GM18867 (cell line): ENCODE measurements around the gene SAA1.
"Not testable (repeated sequence)": the region's sequence is repeated elsewhere in the genome, so short reads cannot be mapped to it uniquely, and the experiment has no call there.

ENCODE experiments used
- ATAC-seq: cut with Tn5 transposase; IDR thresholded peaks from one replicate; pipeline ENCODE4 v1.9.1; 2021; ENCODE audit warnings: mild to moderate bottlenecking, moderate library complexity; ENCODE audit not compliant: unreplicated experiment

The SAA1 gene

DNA sequence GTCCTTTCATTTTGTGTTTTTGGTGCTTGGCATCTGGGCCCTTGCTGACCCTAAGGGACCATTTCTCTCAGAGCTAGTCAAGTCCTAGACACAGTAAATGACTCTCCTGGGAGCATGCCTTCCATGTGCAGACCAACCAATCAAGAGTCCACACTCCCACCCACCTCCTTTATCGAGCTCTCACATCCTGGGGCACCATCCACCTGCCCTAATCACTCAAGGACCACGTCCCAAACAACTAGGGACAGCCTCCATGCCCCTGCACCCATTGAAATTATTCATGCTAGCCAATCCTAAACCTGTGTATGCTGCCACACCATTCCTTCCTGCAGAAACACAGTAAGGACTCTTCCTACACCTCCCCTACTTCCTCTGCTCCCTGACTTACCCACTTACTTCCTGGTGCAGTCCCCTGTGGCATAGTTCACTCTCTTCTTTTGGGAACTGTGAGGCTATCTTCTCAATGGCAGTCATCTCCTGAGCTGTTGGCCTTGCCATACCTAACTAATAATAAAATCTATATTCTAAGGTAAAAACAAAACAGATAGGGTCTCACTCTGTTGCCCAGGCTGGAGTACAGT, 11.2 kb upstream of the SAA1 start:
- no peak for ATAC-seq

- no peak for ATAC-seq
Observed at GRCh38 chr11:18259259-18259658, 6.8 kb upstream of the SAA1 start.

GRCh38 chr11:18261721-18262120, 4.3 kb upstream of the SAA1 start:
- no peak for ATAC-seq

DNA sequence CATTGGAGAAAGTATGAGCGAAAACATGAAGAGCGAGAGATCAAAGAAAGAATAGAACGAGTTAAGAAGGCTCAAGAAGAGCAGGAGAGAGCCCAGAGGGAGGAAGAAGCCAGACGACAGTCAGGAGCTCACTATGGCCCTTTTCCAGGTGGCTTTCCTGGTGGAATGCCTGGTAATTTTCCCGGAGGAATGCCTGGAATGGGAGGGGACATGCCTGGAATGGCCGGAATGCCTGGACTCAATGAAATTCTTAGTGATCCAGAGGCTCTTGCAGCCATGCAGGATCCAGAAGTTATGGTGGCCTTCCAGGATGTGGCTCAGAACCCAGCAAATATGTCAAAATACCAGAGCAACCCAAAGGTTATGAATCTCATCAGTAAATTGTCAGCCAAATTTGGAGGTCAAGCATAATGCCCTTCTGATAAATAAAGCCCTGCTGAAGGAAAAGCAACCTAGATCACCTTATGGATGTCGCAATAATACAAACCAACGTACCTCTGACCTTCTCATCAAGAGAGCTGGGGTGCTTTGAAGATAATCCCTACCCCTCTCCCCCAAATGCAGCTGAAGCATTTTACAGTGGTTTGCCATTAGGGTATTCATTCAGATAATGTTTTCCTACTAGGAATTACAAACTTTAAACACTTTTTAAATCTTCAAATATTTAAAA, 3.2 kb upstream of the SAA1 start:
- ATAC-seq: not testable (repeated sequence)

DNA sequence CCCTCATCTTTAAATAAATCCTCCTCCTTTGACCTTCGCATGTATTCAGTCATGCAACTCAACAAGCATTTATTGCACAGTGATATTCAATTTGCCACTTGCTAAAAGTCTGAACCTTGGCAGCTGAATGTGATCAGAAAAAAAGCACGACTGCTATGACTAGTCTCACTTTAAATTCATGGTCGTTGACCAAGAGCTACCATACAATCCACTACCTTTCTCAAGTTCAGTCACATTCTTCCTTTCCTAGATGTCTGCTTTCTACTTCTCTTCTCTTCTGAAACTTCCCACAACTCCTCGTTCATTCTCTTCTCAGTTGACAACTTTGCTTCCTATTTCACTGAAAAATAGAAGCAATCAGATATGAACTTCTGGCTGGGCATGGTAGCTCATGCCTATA, 2.0 kb upstream of the SAA1 start:
- no peak for ATAC-seq

- no peak for ATAC-seq
Observed at GRCh38 chr11:18264677-18265555, 1.1 kb upstream of the SAA1 start.

- peak; percentile 72 for ATAC-seq
Observed at GRCh38 chr11:18267335-18268133, 1.5 kb downstream of the SAA1 start.

DNA sequence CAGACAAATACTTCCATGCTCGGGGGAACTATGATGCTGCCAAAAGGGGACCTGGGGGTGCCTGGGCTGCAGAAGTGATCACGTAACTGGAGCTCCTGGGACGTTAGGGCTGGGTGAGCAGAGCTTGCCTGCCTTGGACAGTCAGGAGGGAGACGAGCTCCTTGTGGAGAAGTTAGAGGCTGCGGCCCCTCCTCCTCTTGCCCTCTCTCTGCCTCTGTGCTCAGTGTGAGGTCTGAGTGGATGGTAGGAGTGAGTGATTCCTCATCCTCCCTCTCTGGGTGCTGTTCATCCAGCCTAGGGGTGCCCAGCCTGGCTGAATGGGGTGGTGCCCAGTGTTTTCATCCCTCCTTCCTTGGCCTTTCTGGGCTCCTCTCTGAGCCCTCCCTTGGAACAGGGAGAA, 3.2 kb downstream of the SAA1 start:
- ATAC-seq: not testable (repeated sequence)

GRCh38 chr11:18270102-18270501, 4.0 kb downstream of the SAA1 start:
- no peak for ATAC-seq

DNA sequence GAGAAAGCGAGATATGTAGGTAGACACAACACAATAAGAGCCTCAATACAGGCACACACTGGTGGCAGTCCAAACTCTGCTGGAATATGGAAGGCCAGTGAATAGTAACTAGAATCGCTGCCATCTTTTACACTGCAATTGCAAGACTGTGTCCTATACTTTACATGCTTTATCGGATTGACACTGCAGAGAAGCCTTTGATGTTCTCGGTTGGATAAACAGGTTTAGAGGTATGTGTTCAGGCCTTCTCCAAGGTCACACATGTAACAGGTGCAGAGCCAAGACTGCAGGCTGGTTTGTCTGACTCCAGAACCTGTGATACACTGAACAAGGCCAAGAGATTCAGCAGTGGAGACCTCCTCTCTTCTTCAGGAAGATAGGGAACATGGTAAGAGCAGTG, 5.1 kb downstream of the SAA1 start:
- ATAC-seq: no peak

DNA sequence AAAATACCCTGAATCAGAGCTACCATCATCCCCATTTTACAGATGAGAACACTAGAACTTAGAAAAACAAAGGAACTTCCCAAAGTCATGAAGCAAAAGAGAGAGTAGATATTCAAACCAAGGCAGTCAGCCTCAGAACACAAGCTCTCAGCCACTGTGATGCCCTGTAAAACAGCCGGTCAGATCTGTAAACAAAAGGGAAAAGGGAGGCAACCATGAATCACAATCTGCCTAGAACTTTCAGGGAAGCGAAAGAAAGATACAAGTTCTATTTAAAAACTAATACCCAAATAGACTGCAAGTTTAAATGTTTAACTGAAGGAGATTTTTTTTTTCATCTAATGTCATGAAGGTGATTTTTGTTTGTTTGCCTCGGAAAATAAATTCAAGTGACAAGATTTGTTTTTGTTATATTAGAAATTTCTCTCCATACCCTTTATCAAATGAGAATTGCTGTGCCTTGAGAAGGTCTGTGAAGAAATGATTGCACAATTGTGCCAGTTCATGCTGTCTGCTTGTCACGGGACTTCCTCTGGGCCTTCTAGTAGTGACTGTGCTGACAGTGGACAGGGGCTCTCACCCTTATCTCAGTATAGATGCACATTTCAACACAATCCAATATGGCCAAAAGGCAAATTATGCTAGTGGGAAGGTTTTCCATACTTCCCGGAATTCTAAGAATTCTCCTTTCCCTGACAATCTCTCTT, 11.7 kb downstream of the SAA1 start:
- ATAC-seq: no peak

- peak; percentile 93 for ATAC-seq
Observed at GRCh38 chr11:18280438-18281045, 14.5 kb downstream of the SAA1 start.

GRCh38 chr11:18282626-18283025, 16.6 kb downstream of the SAA1 start:
- ATAC-seq: no peak

GRCh38 chr11:18285841-18286240, 19.8 kb downstream of the SAA1 start:
- no peak for ATAC-seq

GRCh38 chr11:18288911-18289310, 22.8 kb downstream of the SAA1 start:
- ATAC-seq: no peak

DNA sequence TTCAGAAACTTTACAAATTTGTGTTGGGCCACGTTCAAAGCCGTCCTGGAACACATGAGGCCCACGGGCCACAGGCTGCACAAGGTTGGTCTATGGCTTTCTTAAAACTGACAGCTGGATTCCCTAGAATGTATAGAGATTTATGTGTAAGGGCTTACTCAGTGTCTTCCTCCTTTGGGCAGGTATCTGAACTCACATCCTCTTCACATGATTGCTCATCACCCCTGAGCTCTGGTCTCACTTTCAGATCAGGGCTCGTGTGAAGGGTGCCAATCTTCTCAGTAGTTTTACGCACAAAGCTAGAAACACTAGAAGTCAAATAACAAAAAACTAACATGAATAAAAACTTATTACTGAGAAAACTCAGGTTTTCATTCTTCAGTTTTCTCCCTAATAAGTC, 28.8 kb downstream of the SAA1 start:
- ATAC-seq: peak; percentile 77

DNA sequence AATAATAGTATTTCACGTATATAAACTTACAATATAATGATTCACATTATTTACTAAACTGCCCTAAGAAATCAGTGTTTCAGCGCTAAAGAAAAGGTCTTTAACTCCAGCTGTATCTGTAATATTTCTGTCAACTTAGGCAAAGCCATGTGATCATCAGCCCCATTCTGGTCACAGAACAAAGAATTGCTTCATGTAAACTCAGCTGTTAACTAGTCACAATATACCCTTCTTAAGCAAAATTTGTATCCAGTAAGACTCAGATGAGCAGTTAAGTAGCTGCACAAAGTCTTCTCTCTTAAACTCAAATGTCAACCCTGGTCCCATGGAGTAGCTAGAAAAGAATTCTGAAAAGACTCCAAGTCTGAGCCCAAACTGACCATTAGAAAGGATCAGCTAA, 29.3 kb downstream of the SAA1 start:
- ATAC-seq: no peak

DNA sequence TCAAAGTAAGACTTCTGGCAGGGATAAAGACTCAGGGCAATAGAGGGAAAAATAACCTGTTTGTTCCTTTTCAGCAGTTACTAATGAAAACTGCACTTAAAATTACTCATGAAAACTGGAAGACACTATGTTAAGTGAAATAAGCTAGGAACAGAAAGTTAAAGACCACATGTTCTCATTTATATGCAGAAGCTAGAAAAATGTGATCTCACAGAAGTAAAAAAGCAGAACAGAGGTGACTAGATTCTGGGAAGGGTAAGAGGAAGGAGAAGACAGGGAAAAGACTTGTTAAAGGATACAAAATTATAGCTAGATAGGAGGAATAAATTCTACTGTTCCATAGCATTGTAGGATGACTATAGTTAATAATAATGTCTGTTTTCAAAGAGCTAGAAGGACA, 33.7 kb downstream of the SAA1 start:
- no peak for ATAC-seq

GRCh38 chr11:18304745-18305144, 38.7 kb downstream of the SAA1 start:
- ATAC-seq: no peak

DNA sequence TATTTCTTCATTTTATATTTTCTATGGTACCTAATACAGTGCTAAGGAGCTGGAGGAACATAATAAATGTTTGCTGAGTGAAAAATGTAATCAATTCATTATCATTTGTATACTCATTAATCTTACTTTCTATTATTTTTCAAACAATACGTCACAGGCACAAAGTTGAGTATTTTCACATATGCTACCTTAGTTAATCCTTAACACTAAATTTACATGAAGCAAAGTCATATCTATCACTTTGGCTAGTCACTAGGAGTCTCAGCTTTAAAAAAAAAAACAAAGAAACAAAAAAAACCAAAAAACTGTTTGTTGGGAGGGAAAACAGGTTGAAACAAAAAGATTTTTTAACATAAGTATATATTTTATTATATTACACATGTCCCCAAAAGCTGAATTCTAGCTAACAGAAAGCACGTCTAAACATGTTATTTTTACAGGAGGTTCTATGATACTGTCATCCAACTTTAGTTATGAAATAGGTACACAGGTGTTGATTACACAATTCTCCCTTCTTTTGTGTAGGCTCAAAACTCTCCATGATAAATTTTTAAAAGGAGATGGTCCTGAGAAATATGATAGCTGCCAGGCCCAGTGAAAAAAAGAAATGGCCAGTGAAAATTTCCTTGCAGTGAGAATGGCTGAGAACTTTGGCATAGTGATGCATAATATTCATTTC, 41.5 kb downstream of the SAA1 start:
- ATAC-seq: no peak
